RWPE1 (cell line): ENCODE measurements around the gene FREM2.
A peak's percentile ranks its signal among the peaks of the same experiment; 100 is the strongest.

Source experiments
- CTCF ChIA-PET: fragments of 350-600 bp; sonication (Branson Sonifier 250); formaldehyde crosslinking; extraction: SDS; loops from one replicate; lab custom pipeline; 2021; lab: Yijun Ruan, JAX
- POLR2A ChIA-PET: fragments of 400-600 bp; formaldehyde crosslinking; extraction: SDS; loops from one replicate; lab custom pipeline; 2020; ENCODE audit warnings: antibody characterized with exemption; ENCODE audit not compliant: low non-redundant PET; lab: Yijun Ruan, JAX
- DNase-seq: peaks from one replicate; pipeline ENCODE4 v3.0.0; 2012; ENCODE audit warnings: low spot score
- H3K27ac ChIP-seq: fragments of 450-650 bp; 2 replicates; pipeline ENCODE4 v1.5.1; 2017
- CTCF ChIP-seq: fragments of 450-650 bp; conservative IDR thresholded peaks from 2 replicates; pipeline ENCODE4 v1.5.1; 2017; ENCODE audit warnings: low read depth, mild to moderate bottlenecking

Gene FREM2

GRCh38 chr13:38879278-38879677, 192.4 kb downstream of the FREM2 start:
- CTCF ChIA-PET = interaction anchor here (0.6 kb wide), 1 partner anchor 911 kb away, joined by 3 read pairs; no protein-coding TSS in a partner anchor
- POLR2A ChIA-PET = no interaction called here
- no peak for DNase-seq
- TF ChIP-seq CTCF = no peak
- H3K27ac ChIP-seq = no peak overlapping the region

- ChIA-PET CTCF (interaction anchor here (0.6 kb wide), 1 partner anchor 911 kb away, joined by 3 read pairs; no protein-coding TSS in a partner anchor), POLR2A (no interaction called here)
- TF ChIP-seq CTCF = no peak
- H3K27ac ChIP-seq = no peak overlapping the region
- no peak for DNase-seq
These were observed 192.9 kb downstream of the FREM2 start for GRCh38 chr13:38879786-38880185.

GRCh38 chr13:38880397-38880796, 193.5 kb downstream of the FREM2 start:
- H3K27ac ChIP-seq = no peak overlapping the region
- ChIA-PET CTCF (no interaction called here), POLR2A (no interaction called here)

GRCh38 chr13:38883783-38884182, 196.9 kb downstream of the FREM2 start:
- ChIA-PET CTCF (interaction anchor here (0.6 to 0.7 kb wide), 3 partner anchors 17 to 276 kb away, joined by 3 read pairs; no protein-coding TSS in a partner anchor), POLR2A (no interaction called here)
- TF ChIP-seq CTCF = no peak
- DNase-seq = no peak
- no peak overlapping the region for H3K27ac ChIP-seq

More at GRCh38 chr13:38880397-38880796, 193.5 kb downstream of the FREM2 start:
- TF ChIP-seq CTCF = no peak
- DNase-seq = no peak

- no peak for TF ChIP-seq CTCF
- H3K27ac ChIP-seq = no peak overlapping the region
- peak; percentile 49 for DNase-seq
- ChIA-PET CTCF (no interaction called here), POLR2A (no interaction called here)
These were observed 201.4 kb downstream of the FREM2 start for GRCh38 chr13:38888309-38888708.

- CTCF ChIA-PET = no interaction called here
- no peak for TF ChIP-seq CTCF
- H3K27ac ChIP-seq = no peak overlapping the region
- no peak for DNase-seq
- POLR2A ChIA-PET = no interaction called here
These were observed 208.2 kb downstream of the FREM2 start for GRCh38 chr13:38895075-38895474.
